Measurements from ENCODE around the gene KBTBD12. TPM values are rescaled to one million over a fixed set of nuclear protein-coding genes. Genes with fewer than 3 reads are reported as not detected.

KBTBD12 gene
- total and polyA plus RNA-seq, 2 donors (not counting 3 experiments of a cell fraction or from before 2014, with no cell fraction given): not detected

- no TSS peak for BruUV-seq (replicated peaks)
- Histone ChIP-seq H3K4me3 (replicated peaks in 1 of 3; ENCODE audit: insufficient read depth in 1 of 3, low read depth in 1 of 3, low read length in 3 of 3) (no peak overlapping the region), H3K9me3 (replicated peaks; ENCODE audit: control insufficient read depth, insufficient read depth, low read length) (no peaks in the 10 kb centered on the region), H3K4me1 (ENCODE audit: control insufficient read depth, extremely low read depth, insufficient read depth, low read length) (no peaks in the 10 kb centered on the region), H2AFZ (ENCODE audit: low read depth, low read length) (no peak overlapping the region), H4K20me1 (replicated peaks; ENCODE audit: control insufficient read depth, extremely low read depth, insufficient read depth, low read length) (no peaks in the 10 kb centered on the region), H3K4me2 (ENCODE audit: insufficient read depth, low read length) (no peak overlapping the region), H3K9me1 (replicated peaks; ENCODE audit: control insufficient read depth, extremely low read depth, insufficient read depth, low read length) (no peaks in the 10 kb centered on the region), H3K27me3 (ENCODE audit: control insufficient read depth in 2 of 2, insufficient read depth in 2 of 2, low read length in 2 of 2) (peaks cover 23 to 38% of the 10 kb centered on the region in 2 experiments), H3K27ac (ENCODE audit: insufficient read depth, low read depth, low read length) (no peak overlapping the region), H3K9ac (replicated peaks; ENCODE audit: extremely low read depth, insufficient read depth, low read length) (no peak overlapping the region), H3K79me2 (ENCODE audit: control insufficient read depth, insufficient read depth, low read length) (no peaks in the 10 kb centered on the region), H3K36me3 (ENCODE audit: control insufficient read depth in 2 of 2, extremely low read depth in 1 of 2, insufficient read depth in 2 of 2, low read length in 2 of 2) (no peaks in the 10 kb centered on the region)
- FAIRE-seq: no peak
- POLR2A ChIA-PET: no interaction called here
- intact Hi-C loops (cut with micrococcal nuclease): no loop called here
- CTCF ChIA-PET: no interaction called here
- TF ChIP-seq MYC (IDR thresholded peaks at IDR 0.05; ENCODE audit: low read depth, low read length) (no peak), CTCF (IDR thresholded peaks at IDR 0.05; ENCODE audit: extremely low read depth in 1 of 2, insufficient read depth in 1 of 2, low read depth in 1 of 2, low read length in 2 of 2) (no peak), FOS (IDR thresholded peaks at IDR 0.05; ENCODE audit: borderline replicate concordance, insufficient read depth, low read length) (no peak), EZH2 (IDR thresholded peaks at IDR 0.05; ENCODE audit: borderline replicate concordance, low read depth, low read length, severe bottlenecking) (no peak), GATA2 (IDR thresholded peaks at IDR 0.05; ENCODE audit: insufficient read depth, insufficient read length, low read depth, low read length) (no peak), JUN (IDR thresholded peaks at IDR 0.05; ENCODE audit: borderline replicate concordance, insufficient read depth, insufficient read length, low read depth) (no peak), MAX (IDR thresholded peaks at IDR 0.05; ENCODE audit: insufficient read depth, insufficient read length) (no peak)
- no peak for DNase-seq (ENCODE audit: low read depth, low spot score)
- dilution Hi-C loops (cut with MboI; ENCODE audit: extremely low pct_ligation_motif_present, low sequenced_read_pairs): no loop called here
Observed at GRCh38 chr3:127929818-127930413, 14.9 kb downstream of the KBTBD12 start.
